ENCODE results near the gene BMPER. TPM values are rescaled to one million over a fixed set of nuclear protein-coding genes. Genes with fewer than 3 reads are reported as not detected.

The BMPER gene
- total RNA-seq, 1 experiment from 2014 or later, result not detected

DNA sequence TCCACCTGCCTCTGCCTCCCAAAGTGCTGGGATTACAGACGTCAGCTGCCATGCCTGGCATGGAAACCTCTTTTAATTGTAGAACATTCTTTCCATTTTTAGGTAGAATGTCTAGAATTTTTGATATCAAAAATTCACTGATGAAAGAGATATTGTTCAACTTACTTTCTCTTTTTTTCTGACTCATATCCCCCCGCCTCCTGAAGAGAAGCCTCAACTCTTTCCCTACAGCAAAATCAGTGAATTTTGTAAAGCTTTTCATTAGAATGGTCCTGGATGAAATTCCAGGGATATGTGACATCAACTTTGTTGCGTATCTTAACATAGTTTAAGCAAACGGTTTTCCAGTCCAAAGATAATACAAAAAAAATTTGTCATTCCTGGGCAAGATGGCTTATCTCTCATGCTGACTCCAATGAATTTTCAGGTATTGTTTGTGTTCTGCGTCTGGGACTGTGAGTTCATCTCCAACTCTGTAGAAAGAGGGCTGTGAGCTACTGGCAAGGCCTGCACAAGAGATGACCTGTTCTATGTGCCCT is 256.8 kb downstream of the BMPER start:
- Histone ChIP-seq H3K4me1 (ENCODE audit: control insufficient read depth, insufficient read depth, low read length) (no peaks in the 10 kb centered on the region), H3K4me3 (ENCODE audit: low read depth in 2 of 2, low read length in 2 of 2) (no peak overlapping the region), H3K36me3 (ENCODE audit: control insufficient read depth, insufficient read depth, low read length) (no peaks in the 10 kb centered on the region), H3K27me3 (ENCODE audit: control insufficient read depth, insufficient read depth, low read length) (no peaks in the 10 kb centered on the region), H3K9me3 (ENCODE audit: control insufficient read depth, insufficient read depth, low read depth, low read length) (no peaks in the 10 kb centered on the region), H3K27ac (ENCODE audit: low read length) (no peak overlapping the region)
- POLR2A ChIA-PET, result no interaction called here
- intact Hi-C loops (cut with micrococcal nuclease; ENCODE audit: unreplicated experiment), result no loop called here
- BruUV-seq (replicated peaks), result no TSS peak
- no peak for DNase-seq (ENCODE audit: low read depth, low spot score)
- CTCF ChIA-PET, result no interaction called here
- in situ Hi-C loops (cut with HindIII; ENCODE audit: low pct_unique_long_range_greater_than_20kb, low sequenced_read_pairs), result no loop called here
- ATAC-seq, result no peak
- TF ChIP-seq, protein P1, sequence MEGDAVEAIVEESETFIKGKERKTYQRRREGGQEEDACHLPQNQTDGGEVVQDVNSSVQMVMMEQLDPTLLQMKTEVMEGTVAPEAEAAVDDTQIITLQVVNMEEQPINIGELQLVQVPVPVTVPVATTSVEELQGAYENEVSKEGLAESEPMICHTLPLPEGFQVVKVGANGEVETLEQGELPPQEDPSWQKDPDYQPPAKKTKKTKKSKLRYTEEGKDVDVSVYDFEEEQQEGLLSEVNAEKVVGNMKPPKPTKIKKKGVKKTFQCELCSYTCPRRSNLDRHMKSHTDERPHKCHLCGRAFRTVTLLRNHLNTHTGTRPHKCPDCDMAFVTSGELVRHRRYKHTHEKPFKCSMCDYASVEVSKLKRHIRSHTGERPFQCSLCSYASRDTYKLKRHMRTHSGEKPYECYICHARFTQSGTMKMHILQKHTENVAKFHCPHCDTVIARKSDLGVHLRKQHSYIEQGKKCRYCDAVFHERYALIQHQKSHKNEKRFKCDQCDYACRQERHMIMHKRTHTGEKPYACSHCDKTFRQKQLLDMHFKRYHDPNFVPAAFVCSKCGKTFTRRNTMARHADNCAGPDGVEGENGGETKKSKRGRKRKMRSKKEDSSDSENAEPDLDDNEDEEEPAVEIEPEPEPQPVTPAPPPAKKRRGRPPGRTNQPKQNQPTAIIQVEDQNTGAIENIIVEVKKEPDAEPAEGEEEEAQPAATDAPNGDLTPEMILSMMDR (IDR thresholded peaks at IDR 0.05), result no peak
- TF ChIP-seq TCF7L2 (IDR thresholded peaks at IDR 0.05; ENCODE audit: low read depth, low read length) (no peak), SIN3A (IDR thresholded peaks at IDR 0.05; ENCODE audit: borderline replicate concordance, insufficient read depth, low read depth, low read length) (no peak), POLR2AphosphoS5 (IDR thresholded peaks at IDR 0.05; ENCODE audit: low read depth, low read length) (no peak)
- TF ChIP-seq, protein P2, sequence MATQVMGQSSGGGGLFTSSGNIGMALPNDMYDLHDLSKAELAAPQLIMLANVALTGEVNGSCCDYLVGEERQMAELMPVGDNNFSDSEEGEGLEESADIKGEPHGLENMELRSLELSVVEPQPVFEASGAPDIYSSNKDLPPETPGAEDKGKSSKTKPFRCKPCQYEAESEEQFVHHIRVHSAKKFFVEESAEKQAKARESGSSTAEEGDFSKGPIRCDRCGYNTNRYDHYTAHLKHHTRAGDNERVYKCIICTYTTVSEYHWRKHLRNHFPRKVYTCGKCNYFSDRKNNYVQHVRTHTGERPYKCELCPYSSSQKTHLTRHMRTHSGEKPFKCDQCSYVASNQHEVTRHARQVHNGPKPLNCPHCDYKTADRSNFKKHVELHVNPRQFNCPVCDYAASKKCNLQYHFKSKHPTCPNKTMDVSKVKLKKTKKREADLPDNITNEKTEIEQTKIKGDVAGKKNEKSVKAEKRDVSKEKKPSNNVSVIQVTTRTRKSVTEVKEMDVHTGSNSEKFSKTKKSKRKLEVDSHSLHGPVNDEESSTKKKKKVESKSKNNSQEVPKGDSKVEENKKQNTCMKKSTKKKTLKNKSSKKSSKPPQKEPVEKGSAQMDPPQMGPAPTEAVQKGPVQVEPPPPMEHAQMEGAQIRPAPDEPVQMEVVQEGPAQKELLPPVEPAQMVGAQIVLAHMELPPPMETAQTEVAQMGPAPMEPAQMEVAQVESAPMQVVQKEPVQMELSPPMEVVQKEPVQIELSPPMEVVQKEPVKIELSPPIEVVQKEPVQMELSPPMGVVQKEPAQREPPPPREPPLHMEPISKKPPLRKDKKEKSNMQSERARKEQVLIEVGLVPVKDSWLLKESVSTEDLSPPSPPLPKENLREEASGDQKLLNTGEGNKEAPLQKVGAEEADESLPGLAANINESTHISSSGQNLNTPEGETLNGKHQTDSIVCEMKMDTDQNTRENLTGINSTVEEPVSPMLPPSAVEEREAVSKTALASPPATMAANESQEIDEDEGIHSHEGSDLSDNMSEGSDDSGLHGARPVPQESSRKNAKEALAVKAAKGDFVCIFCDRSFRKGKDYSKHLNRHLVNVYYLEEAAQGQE (IDR thresholded peaks at IDR 0.05; ENCODE audit: insufficient read depth in 1 of 2, low read depth in 2 of 2, low read length in 1 of 2), result no peak

DNA sequence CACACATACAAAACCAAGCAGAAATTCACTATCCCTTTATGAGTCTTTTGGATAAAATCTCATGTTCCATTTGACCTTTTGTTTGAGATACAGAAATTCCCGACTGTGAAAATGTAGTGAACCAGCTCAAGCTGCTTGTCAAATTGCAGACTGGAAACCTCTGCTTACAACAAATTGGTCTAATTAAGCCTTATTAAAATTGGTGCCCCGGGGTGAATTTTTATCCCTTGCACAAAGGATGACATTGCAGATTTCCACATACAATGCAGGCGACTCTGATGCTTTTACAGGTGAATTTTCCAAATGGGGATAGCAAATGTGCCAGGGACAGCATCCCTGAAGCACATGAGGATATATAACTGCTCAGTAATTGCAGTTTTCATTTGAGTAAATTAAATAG is 257.3 kb downstream of the BMPER start:
- H3K4me1 ChIP-seq (ENCODE audit: control insufficient read depth, insufficient read depth, low read length), result no peaks in the 10 kb centered on the region
- in situ Hi-C loops (cut with HindIII; ENCODE audit: low pct_unique_long_range_greater_than_20kb, low sequenced_read_pairs), result no loop called here
- POLR2A ChIA-PET, result no interaction called here
- TF ChIP-seq POLR2AphosphoS5 (IDR thresholded peaks at IDR 0.05; ENCODE audit: low read depth, low read length) (no peak), SIN3A (IDR thresholded peaks at IDR 0.05; ENCODE audit: borderline replicate concordance, insufficient read depth, low read depth, low read length) (no peak), TCF7L2 (IDR thresholded peaks at IDR 0.05; ENCODE audit: low read depth, low read length) (no peak)
- TF ChIP-seq, protein P2 (IDR thresholded peaks at IDR 0.05; ENCODE audit: insufficient read depth in 1 of 2, low read depth in 2 of 2, low read length in 1 of 2), result no peak
- TF ChIP-seq, protein P1 (IDR thresholded peaks at IDR 0.05), result no peak
- DNase-seq (ENCODE audit: low read depth, low spot score) (no peak), ATAC-seq (no peak)
- H3K36me3 ChIP-seq (ENCODE audit: control insufficient read depth, insufficient read depth, low read length), result no peaks in the 10 kb centered on the region
- H3K4me3 ChIP-seq (ENCODE audit: low read depth in 2 of 2, low read length in 2 of 2), result no peak overlapping the region
- intact Hi-C loops (cut with micrococcal nuclease; ENCODE audit: unreplicated experiment), result no loop called here
- CTCF ChIA-PET, result no interaction called here
- no peaks in the 10 kb centered on the region for H3K27me3 ChIP-seq (ENCODE audit: control insufficient read depth, insufficient read depth, low read length)
- H3K9me3 ChIP-seq (ENCODE audit: control insufficient read depth, insufficient read depth, low read depth, low read length), result no peaks in the 10 kb centered on the region
- no TSS peak for BruUV-seq (replicated peaks)
- no peak overlapping the region for H3K27ac ChIP-seq (ENCODE audit: low read length)
